MM.1S (cell line): ENCODE results near the gene NUDT4B.
"Not testable (repeated sequence)": the region's sequence is repeated elsewhere in the genome, so short reads cannot be mapped to it uniquely, and the experiment has no call there.

ENCODE experiments used
- EZH2 ChIP-seq: fragments of 300-600 bp; sonication (generic); optimal IDR thresholded peaks from 2 replicates; pipeline ENCODE3; 2017; ENCODE audit warnings: low read depth, mild to moderate bottlenecking, antibody characterized with exemption, low read length, mixed read lengths
- EZH2phosphoT487 ChIP-seq: fragments of 300-600 bp; sonication (generic); IDR thresholded peaks from 2 replicates; pipeline ENCODE4 v1.6.1; 2018; ENCODE audit warnings: antibody characterized with exemption, low read length
- TF ChIP-seq, protein P1 (sequence below): fragments of 300-600 bp; sonication (generic); IDR thresholded peaks from 2 replicates; pipeline ENCODE4 v1.5.1; 2016; ENCODE audit warnings: antibody characterized with exemption, low read length, mixed read lengths

GRCh38 chr1:148715518-148715917, 33.1 kb upstream of the NUDT4B start:
- TF ChIP-seq, protein P1, sequence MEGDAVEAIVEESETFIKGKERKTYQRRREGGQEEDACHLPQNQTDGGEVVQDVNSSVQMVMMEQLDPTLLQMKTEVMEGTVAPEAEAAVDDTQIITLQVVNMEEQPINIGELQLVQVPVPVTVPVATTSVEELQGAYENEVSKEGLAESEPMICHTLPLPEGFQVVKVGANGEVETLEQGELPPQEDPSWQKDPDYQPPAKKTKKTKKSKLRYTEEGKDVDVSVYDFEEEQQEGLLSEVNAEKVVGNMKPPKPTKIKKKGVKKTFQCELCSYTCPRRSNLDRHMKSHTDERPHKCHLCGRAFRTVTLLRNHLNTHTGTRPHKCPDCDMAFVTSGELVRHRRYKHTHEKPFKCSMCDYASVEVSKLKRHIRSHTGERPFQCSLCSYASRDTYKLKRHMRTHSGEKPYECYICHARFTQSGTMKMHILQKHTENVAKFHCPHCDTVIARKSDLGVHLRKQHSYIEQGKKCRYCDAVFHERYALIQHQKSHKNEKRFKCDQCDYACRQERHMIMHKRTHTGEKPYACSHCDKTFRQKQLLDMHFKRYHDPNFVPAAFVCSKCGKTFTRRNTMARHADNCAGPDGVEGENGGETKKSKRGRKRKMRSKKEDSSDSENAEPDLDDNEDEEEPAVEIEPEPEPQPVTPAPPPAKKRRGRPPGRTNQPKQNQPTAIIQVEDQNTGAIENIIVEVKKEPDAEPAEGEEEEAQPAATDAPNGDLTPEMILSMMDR = not testable (repeated sequence)
- TF ChIP-seq EZH2, EZH2phosphoT487: not testable (repeated sequence)
